ENCODE results near the gene COG2.
"Not testable (repeated sequence)": the region's sequence is repeated elsewhere in the genome, so short reads cannot be mapped to it uniquely, and the experiment has no call there.

Gene COG2

GRCh38 chr1:230715510-230715909 is 73.2 kb downstream of the COG2 start:
- DNase-seq (ENCODE audit: low spot score): no peak

GRCh38 chr1:230716453-230716852 is 74.2 kb downstream of the COG2 start:
- not testable (repeated sequence) for DNase-seq (ENCODE audit: low spot score)

- DNase-seq (ENCODE audit: low spot score): no peak
Measured at GRCh38 chr1:230717251-230717650, 75.0 kb downstream of the COG2 start.

- DNase-seq (ENCODE audit: low spot score): not testable (repeated sequence)
Measured at GRCh38 chr1:230721849-230722522, 79.7 kb downstream of the COG2 start.

- DNase-seq (ENCODE audit: low spot score): no peak
Measured at GRCh38 chr1:230725256-230726012, 83.2 kb downstream of the COG2 start.

GRCh38 chr1:230728710-230729392 is 86.6 kb downstream of the COG2 start:
- no peak for DNase-seq (ENCODE audit: low spot score)

- DNase-seq (ENCODE audit: low spot score): no peak
Measured at GRCh38 chr1:230730977-230731376, 88.7 kb downstream of the COG2 start.

- DNase-seq (ENCODE audit: low spot score): no peak
Measured at GRCh38 chr1:230735447-230735846, 93.2 kb downstream of the COG2 start.

- no peak for DNase-seq (ENCODE audit: low spot score)
Measured at GRCh38 chr1:230737622-230738262, 95.5 kb downstream of the COG2 start.

GRCh38 chr1:230739564-230740290 is 97.4 kb downstream of the COG2 start:
- no peak for DNase-seq (ENCODE audit: low spot score)

Data from CD4-positive, alpha-beta T cell treated with Interleukin-15 for 4 hours (primary cell).